GM12872 (cell line): ENCODE measurements around the gene PWWP2A.

Source experiments
- TF ChIP-seq, protein P1 (sequence below): IDR thresholded peaks from 3 replicates; pipeline ENCODE4 v1.5.1; 2011; ENCODE audit warnings: low read depth, mild to moderate bottlenecking, low read length, moderate library complexity; ENCODE audit not compliant: insufficient read depth

The PWWP2A gene, protein sequence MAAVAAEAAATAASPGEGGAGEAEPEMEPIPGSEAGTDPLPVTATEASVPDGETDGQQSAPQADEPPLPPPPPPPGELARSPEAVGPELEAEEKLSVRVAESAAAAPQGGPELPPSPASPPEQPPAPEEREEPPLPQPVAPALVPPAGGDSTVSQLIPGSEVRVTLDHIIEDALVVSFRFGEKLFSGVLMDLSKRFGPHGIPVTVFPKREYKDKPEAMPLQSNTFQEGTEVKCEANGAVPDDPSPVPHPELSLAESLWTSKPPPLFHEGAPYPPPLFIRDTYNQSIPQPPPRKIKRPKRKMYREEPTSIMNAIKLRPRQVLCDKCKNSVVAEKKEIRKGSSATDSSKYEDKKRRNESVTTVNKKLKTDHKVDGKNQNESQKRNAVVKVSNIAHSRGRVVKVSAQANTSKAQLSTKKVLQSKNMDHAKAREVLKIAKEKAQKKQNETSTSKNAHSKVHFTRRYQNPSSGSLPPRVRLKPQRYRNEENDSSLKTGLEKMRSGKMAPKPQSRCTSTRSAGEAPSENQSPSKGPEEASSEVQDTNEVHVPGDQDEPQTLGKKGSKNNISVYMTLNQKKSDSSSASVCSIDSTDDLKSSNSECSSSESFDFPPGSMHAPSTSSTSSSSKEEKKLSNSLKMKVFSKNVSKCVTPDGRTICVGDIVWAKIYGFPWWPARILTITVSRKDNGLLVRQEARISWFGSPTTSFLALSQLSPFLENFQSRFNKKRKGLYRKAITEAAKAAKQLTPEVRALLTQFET

DNA sequence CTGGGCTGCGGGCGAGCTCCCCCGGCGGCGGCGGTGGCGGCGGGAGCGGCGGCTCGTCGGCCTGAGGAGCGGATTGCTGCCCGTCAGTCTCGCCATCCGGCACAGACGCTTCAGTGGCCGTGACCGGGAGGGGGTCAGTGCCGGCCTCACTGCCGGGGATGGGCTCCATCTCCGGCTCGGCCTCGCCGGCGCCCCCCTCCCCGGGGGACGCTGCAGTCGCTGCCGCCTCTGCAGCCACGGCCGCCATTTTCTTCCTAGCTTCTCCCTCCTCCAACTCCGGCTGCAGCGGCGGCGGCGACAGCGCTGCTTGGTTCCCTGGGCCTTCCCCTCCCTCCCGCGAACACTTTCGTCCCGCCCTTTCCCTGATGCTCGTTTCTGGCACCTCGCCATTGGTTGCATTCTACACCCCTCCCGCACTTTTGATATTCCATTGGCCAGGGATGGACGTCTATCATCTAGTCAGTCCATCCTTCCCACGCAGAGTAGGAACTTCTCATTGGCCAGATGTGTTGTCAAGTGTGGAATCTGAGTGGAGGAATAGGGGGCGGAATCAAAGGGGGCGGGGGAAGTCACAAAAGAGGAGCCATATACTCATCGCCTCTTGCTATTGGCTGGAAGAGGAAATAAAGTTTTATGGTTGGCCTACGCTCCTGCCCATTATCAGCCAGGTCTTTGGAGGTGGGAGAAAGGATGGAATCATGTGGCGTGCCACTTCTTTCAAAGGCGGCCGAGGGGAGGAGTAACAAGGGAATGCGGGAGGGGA, at the start of gene PWWP2A:
TSS of gene PWWP2A (minus strand) at position 309 of the 763 bp plus-strand sequence. CDS start at position 247, 62 bp downstream.
- TF ChIP-seq, protein P1, sequence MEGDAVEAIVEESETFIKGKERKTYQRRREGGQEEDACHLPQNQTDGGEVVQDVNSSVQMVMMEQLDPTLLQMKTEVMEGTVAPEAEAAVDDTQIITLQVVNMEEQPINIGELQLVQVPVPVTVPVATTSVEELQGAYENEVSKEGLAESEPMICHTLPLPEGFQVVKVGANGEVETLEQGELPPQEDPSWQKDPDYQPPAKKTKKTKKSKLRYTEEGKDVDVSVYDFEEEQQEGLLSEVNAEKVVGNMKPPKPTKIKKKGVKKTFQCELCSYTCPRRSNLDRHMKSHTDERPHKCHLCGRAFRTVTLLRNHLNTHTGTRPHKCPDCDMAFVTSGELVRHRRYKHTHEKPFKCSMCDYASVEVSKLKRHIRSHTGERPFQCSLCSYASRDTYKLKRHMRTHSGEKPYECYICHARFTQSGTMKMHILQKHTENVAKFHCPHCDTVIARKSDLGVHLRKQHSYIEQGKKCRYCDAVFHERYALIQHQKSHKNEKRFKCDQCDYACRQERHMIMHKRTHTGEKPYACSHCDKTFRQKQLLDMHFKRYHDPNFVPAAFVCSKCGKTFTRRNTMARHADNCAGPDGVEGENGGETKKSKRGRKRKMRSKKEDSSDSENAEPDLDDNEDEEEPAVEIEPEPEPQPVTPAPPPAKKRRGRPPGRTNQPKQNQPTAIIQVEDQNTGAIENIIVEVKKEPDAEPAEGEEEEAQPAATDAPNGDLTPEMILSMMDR = peak; percentile 19; the same call in 1 of the 3 replicates

DNA sequence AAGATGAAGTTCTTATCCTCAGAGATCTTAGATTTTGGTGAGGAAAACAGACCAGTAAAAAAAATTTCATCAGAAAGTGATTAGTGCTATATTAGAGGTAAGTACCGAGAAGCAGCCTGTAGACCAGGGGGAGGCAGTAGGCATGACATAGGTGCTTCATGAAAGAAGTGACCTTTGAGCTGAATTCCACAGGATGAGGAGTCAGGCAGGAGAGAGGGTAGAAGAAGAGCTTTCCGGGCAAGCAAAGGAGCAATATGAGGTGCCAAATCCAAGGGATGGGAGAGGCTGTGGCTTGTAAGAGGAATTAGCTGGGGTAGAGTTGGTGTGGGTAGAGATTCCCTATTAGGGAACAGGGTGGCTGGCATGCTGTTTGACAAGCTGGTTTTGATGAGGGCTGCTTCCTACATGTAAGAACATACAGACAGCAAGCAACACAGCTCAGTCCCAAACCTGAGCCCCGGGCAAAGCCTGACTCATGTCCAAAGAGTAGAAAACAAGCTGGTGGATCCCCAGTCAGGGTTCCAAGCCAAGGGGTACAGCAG, 48.4 kb upstream of the PWWP2A start:
- TF ChIP-seq, protein P1 = no peak

DNA sequence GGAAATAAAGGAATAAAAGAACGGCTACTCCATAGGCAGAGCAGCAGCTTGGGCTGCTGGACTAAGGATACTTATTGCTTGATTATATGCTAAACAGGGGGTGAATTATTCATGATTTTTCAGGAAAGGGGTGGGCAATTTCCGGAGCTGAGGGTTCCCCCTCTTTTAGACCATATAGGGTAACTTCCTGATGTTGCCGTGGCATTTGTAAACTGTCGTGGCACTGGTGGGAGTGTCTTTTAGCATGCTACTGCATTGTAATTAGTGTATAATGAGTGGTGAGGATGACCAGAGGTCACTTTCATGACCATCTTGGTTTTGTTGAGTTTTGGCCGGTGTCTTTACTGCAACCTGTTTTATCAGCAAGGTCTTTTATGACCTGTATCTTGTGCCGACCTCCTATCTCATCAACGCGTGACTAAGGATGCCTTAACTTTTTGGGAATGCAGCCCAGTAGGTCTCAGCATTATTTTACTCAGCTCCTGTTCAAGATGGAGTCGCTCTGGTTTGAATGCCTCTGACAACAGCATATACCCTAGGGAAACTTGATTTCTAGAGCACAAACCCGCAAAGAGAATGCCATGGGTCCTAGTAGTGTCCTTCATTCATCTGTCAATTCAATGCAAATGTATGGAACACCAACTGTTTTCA, 47.8 kb upstream of the PWWP2A start:
- TF ChIP-seq, protein P1 = no peak

DNA sequence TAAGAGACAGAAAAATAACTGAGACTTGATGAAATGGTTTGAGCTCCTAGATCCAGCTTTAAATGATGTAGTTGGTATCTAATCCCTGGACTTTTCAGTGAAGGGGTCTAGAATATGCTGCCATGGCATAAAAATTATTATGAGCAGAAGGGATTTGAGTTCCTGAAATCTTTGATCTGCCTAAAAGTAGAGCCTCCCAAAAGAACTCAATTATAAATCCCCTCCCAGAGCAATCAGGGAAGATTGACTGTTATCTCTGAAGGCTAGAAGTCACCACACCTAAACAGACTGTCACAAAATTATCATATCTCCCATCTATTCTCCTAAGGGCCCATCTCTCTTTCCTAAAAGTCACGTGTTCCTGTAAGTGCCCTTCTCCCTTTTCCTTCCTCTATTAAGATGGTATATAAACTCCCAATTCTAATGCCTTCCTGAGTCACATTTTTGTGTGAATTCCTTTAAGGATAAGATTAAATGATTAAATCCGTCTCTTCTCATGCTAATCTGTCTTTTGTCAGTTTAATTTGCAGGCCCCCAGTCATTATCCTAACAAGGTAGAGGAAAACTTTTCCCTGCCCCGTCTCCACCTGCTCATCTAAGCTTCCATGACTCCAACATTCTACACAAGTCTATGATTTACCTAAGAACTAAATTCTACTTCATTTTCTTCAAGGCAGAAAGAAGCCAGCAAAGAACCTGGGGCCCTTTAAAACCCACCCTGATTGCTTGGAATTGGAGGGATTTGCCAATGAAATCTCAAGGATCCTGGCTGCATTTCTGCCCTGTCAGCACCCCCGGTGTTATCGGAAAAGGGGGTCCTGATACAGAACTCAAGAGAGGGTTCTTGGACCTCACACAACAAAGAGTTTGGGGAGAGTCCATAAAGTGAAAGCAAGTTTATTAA, 47.1 kb upstream of the PWWP2A start:
- TF ChIP-seq, protein P1 = no peak

DNA sequence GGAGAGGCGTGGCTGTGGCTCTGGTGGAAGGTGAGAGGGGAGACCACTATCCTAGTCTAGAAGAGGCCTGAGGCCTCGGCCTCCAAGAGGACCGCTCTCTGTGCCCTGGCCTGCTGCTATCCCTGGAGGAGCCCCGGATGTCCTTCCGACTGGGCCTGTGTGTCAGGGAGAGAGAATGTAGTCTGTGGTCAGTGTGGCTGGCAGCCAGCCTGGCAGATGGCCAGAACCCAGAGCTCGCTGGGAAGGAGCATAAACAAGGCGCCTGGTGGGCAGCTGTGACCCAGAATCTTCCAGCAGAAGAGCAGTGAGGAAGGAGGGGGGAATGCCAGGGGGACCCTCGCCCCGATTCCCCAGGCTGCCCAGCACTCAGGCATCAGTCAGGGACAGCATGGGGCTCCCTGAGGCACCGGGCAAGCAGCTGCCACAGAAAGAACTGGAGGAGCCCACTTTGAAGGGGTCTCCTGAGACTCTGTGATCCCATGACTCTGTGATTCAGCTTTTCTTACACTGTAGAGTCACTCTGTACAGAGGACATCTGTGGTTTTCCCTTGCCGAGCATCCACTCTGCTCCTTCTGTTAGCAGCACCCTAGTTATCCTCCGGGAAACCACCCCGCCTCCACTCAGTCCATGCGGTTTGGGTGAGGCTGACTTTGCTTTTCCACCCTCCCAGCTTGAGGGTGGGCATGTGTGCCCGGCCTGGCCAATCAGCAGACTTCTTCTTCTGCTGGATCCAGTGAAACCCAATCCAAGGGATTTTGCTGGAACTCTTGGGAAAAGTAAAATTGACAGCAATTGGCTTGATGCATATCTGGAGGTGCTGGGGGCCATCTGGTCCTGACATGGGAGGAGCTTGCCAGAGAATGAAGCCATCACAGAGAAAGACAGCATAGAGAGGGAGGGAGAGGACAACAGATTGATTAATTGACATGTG, 46.2 kb upstream of the PWWP2A start:
- TF ChIP-seq, protein P1 = no peak
